GM23248 (cell line): ENCODE data around the gene FAM217A. TPM values are rescaled to one million over a fixed set of nuclear protein-coding genes. Genes with fewer than 3 reads are reported as not detected.
A peak's percentile ranks its signal among the peaks of the same experiment; 100 is the strongest.
"Not testable (repeated sequence)": the region's sequence is repeated elsewhere in the genome, so short reads cannot be mapped to it uniquely, and the experiment has no call there.

ENCODE experiments used
- DNase-seq: peaks from one replicate; pipeline ENCODE4 v3.0.0-alpha.2; 2015
- H2AFZ ChIP-seq: fragments of 200-600 bp; sonication (generic); 2 replicates; pipeline ENCODE4 v1.6.1; 2016; ENCODE audit warnings: antibody characterized with exemption
- H3F3A ChIP-seq: fragments of 200-600 bp; sonication (generic); 2 replicates; pipeline ENCODE4 v1.6.1; 2016; ENCODE audit warnings: mild to moderate bottlenecking, antibody characterized with exemption, mixed run types; ENCODE audit not compliant: insufficient read depth
- H3K27ac ChIP-seq: fragments of 200-600 bp; sonication (generic); 2 replicates; pipeline ENCODE4 v1.5.1; 2016; ENCODE audit warnings: mild to moderate bottlenecking
- H3K27me3 ChIP-seq: fragments of 200-600 bp; sonication (generic); replicated peaks from 2 replicates; pipeline ENCODE4 v1.6.1; 2016; ENCODE audit warnings: mild to moderate bottlenecking; ENCODE audit not compliant: insufficient read depth
- H3K36me3 ChIP-seq: fragments of 200-600 bp; sonication (generic); 2 replicates; pipeline ENCODE4 v1.6.1; 2016; ENCODE audit warnings: low read depth, mild to moderate bottlenecking
- H3K4me1 ChIP-seq: fragments of 200-600 bp; sonication (generic); 2 replicates; pipeline ENCODE4 v1.6.1; 2016; ENCODE audit warnings: mild to moderate bottlenecking; ENCODE audit not compliant: insufficient read depth
- H3K4me2 ChIP-seq: fragments of 200-600 bp; sonication (generic); one replicate; pipeline ENCODE4 v1.6.1; 2016; ENCODE audit warnings: mild to moderate bottlenecking; ENCODE audit not compliant: unreplicated experiment
- H3K4me3 ChIP-seq: fragments of 200-600 bp; sonication (generic); 2 replicates; pipeline ENCODE4 v1.5.1; 2016; ENCODE audit warnings: mild to moderate bottlenecking
- H3K79me2 ChIP-seq: fragments of 200-600 bp; sonication (generic); 2 replicates; pipeline ENCODE4 v1.6.1; 2016; ENCODE audit warnings: mild to moderate bottlenecking; ENCODE audit not compliant: insufficient read depth
- H3K9ac ChIP-seq: fragments of 200-600 bp; sonication (generic); 2 replicates; pipeline ENCODE4 v1.6.1; 2016; ENCODE audit warnings: mild to moderate bottlenecking
- H3K9me2 ChIP-seq: fragments of 200-600 bp; sonication (generic); 2 replicates; pipeline ENCODE4 v1.6.1; 2016; ENCODE audit warnings: mixed run types, mild to moderate bottlenecking, moderate library complexity; ENCODE audit not compliant: insufficient read depth
- H3K9me3 ChIP-seq: fragments of 200-600 bp; sonication (generic); one replicate; pipeline ENCODE4 v1.6.1; 2017; ENCODE audit warnings: low read depth
- H4K20me1 ChIP-seq: fragments of 200-600 bp; sonication (generic); 2 replicates; pipeline ENCODE4 v1.6.0; 2016; ENCODE audit not compliant: insufficient read depth
- EZH2 ChIP-seq: fragments of 200-600 bp; sonication (generic); IDR thresholded peaks from 2 replicates; pipeline ENCODE4 v1.6.1; 2018; ENCODE audit warnings: antibody characterized with exemption, mild to moderate bottlenecking; ENCODE audit not compliant: insufficient read depth, poor library complexity, severe bottlenecking
- EZH2phosphoT487 ChIP-seq: fragments of 200-600 bp; sonication (generic); IDR thresholded peaks from 2 replicates; pipeline ENCODE4 v1.6.1; 2018; ENCODE audit warnings: antibody characterized with exemption, moderate library complexity, mild to moderate bottlenecking, low read depth; ENCODE audit not compliant: insufficient read depth
- WGBS, 2 experiments: methylation state at CpG; one replicate each; pipeline ENCODE4 v1.1.6; 2015 to 2017; ENCODE audit warnings: low lambda C conversion rate in 2 of 2, low coverage in 1 of 2; ENCODE audit errors: missing lambda C conversion rate in 2 of 2; 5-methylcytosine and 5-hydroxymethylcytosine counted together
- in situ Hi-C: fragments of 300-500 bp; cut with MboI; formaldehyde crosslinking; loops from 2 replicates; pipeline ENCODE4 v1.15.0; 2020
- polyA plus RNA-seq: library from polyadenylated mRNA; unstranded; fragments of >200 nt; fragmentation: Nextera tagmentation; extraction: Ambion mirVana; gene quantifications from 2 replicates; pipeline ENCODE4 v1.2.1, GENCODE V29; 2016
- total RNA-seq: library from RNA; depleted of rRNA; stranded (reverse); fragments of >200 nt; shearing (Covaris generic); gene quantifications from 2 replicates; pipeline ENCODE4 v1.2.3, GENCODE V29; 2014

FAM217A gene
- total and polyA plus RNA-seq, 2 experiments from 2014 or later, result not detected

DNA sequence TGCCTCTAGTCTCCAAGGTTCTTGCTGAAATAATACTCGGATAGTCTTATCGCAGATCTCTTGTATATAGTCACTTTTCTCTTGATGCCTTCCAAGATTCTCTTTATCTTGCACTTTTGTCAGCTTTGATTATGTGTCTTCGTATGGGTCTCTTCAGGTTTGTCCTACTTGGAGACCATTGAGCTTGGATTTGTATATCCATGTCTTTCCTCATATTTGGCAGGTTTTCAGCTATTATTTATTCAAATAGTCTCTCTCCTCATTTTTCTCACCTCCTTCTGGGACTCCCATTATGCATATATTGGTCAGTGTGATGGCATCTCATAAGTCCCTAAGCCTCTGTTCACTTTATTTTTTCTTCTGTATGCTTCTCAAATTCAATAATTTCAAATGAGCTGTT, 33.4 kb upstream of the FAM217A start:
- Histone ChIP-seq H3K9me3 (peaks cover 3% of the 10 kb centered on the region), H3K36me3 (peaks cover 21% of the 10 kb centered on the region), H3K27ac (no peak overlapping the region), H3K4me3 (no peak overlapping the region), H3K79me2 (no peaks in the 10 kb centered on the region), H3K4me2 (no peak overlapping the region), H3K27me3 (no peaks in the 10 kb centered on the region), H4K20me1 (no peaks in the 10 kb centered on the region), H3K9me2 (no peaks in the 10 kb centered on the region), H2AFZ (no peak overlapping the region), H3K9ac (no peak overlapping the region), H3F3A (peaks cover 21% of the 10 kb centered on the region), H3K4me1 (peaks cover 14% of the 10 kb centered on the region)
- WGBS, 2 experiments, result 96 to 100% methylated on average over 3 of the region's 3 CpGs
- TF ChIP-seq EZH2 (no peak), EZH2phosphoT487 (no peak)
- no peak for DNase-seq
- in situ Hi-C loops, result no loop called here

GRCh38 chr6:4109363-4109815, 30.5 kb upstream of the FAM217A start:
- H3K4me3 ChIP-seq, H3K27me3 ChIP-seq, H3K36me3 ChIP-seq, H3K9ac ChIP-seq, H3K79me2 ChIP-seq, in situ Hi-C loops, H3K9me2 ChIP-seq, DNase-seq, H4K20me1 ChIP-seq, H3K9me3 ChIP-seq, H3K27ac ChIP-seq, H3F3A ChIP-seq, H2AFZ ChIP-seq, H3K4me2 ChIP-seq: not testable (repeated sequence)
- H3K4me1 ChIP-seq, result peaks cover 10% of the 10 kb centered on the region
- WGBS, 2 experiments, result 90 to 91% methylated on average over 4 of the region's 4 CpGs

- Histone ChIP-seq H2AFZ (peak overlapping the region; percentile 12; the same call in 1 of the 2 replicates), H3K27me3 (no peaks in the 10 kb centered on the region)
- WGBS, 2 experiments, result 75 to 76% methylated on average over 9 of the region's 9 CpGs
Observed at GRCh38 chr6:4108561-4109093, 29.7 kb upstream of the FAM217A start.

GRCh38 chr6:4107873-4108272, 28.9 kb upstream of the FAM217A start:
- Histone ChIP-seq H3K27me3 (no peaks in the 10 kb centered on the region), H4K20me1 (no peaks in the 10 kb centered on the region), H3K79me2 (no peaks in the 10 kb centered on the region), H3K9ac (no peak overlapping the region), H3K9me3 (peaks cover 3% of the 10 kb centered on the region), H3K27ac (no peak overlapping the region), H3K4me3 (no peak overlapping the region), H3K9me2 (no peaks in the 10 kb centered on the region), H3K4me2 (no peak overlapping the region), H3K36me3 (no peaks in the 10 kb centered on the region), H2AFZ (peak overlapping the region; percentile 12; the same call in 1 of the 2 replicates), H3K4me1 (no peaks in the 10 kb centered on the region), H3F3A (no peaks in the 10 kb centered on the region)
- in situ Hi-C loops, result no loop called here
- DNase-seq, result no peak
- TF ChIP-seq EZH2 (no peak), EZH2phosphoT487 (no peak)
- WGBS, 2 experiments, result 30 to 37% methylated on average over 2 of the region's 2 CpGs

More at GRCh38 chr6:4108561-4109093, 29.7 kb upstream of the FAM217A start:
- H3K4me1 ChIP-seq, result peaks cover 2% of the 10 kb centered on the region
- no peak for DNase-seq
- no peak for TF ChIP-seq EZH2
- no peak for TF ChIP-seq EZH2phosphoT487
- in situ Hi-C loops, result no loop called here
- no peaks in the 10 kb centered on the region for H4K20me1 ChIP-seq
- no peaks in the 10 kb centered on the region for H3K36me3 ChIP-seq
- no peak overlapping the region for H3K27ac ChIP-seq
- H3K4me3 ChIP-seq, result no peak overlapping the region
- H3K4me2 ChIP-seq, result no peak overlapping the region
- H3K9me3 ChIP-seq, result peaks cover 3% of the 10 kb centered on the region
- H3K79me2 ChIP-seq, result no peaks in the 10 kb centered on the region
- H3K9ac ChIP-seq, result no peak overlapping the region
- H3K9me2 ChIP-seq, result no peaks in the 10 kb centered on the region
- H3F3A ChIP-seq, result no peaks in the 10 kb centered on the region
